Loucy (cell line): ENCODE data around the gene MRPL9.

ENCODE experiments used
- CTCF ChIP-seq: fragments of 200-600 bp; sonication (generic); conservative IDR thresholded peaks from 2 replicates; pipeline ENCODE4 v1.5.1; 2014; ENCODE audit warnings: mild to moderate bottlenecking, antibody characterized with exemption, low read length
- EZH2phosphoT487 ChIP-seq: fragments of 200-600 bp; IDR thresholded peaks from 2 replicates; pipeline ENCODE4 v1.6.1; 2018; ENCODE audit warnings: antibody characterized with exemption, mild to moderate bottlenecking, moderate library complexity, borderline replicate concordance

- TF ChIP-seq CTCF (no peak), EZH2phosphoT487 (no peak)
These were observed 44.6 kb downstream of the MRPL9 start for GRCh38 chr1:151718666-151719065.
